K562 (cell line): ENCODE data around the gene CD151. TPM values are rescaled to one million over a fixed set of nuclear protein-coding genes. Genes with fewer than 3 reads are reported as not detected.

Experiments
- ASH1L ChIP-seq: fragments of 450-650 bp; IDR thresholded peaks from 2 replicates; pipeline ENCODE4 v1.6.1; 2018; ENCODE audit warnings: borderline replicate concordance, mild to moderate bottlenecking, low read depth; ENCODE audit not compliant: partially characterized antibody
- CCNT2 ChIP-seq: IDR thresholded peaks from 2 replicates; pipeline ENCODE4 v1.6.1; 2011; ENCODE audit warnings: borderline replicate concordance, low read depth, mild to moderate bottlenecking, moderate library complexity, mixed read lengths, low read length; ENCODE audit not compliant: insufficient read length; ENCODE audit errors: extremely low read depth
- CREBBP ChIP-seq: IDR thresholded peaks from one replicate; pipeline ENCODE4 v1.6.1; 2012; ENCODE audit warnings: low read depth, mild to moderate bottlenecking, control low read depth, inconsistent platforms, low read length
- FOXA3 ChIP-seq, 2 experiments: fragments of 450-650 bp in 1 of 2; sonication (generic) in 1 of 2; formaldehyde crosslinking; IDR thresholded peaks in 1 of 2; conservative IDR thresholded peaks in 1 of 2; 2 replicates each; pipeline versions ENCODE4 v1.4.0 to v1.8.0; 2020 to 2022; ENCODE audit warnings: mild to moderate bottlenecking in 2 of 2, missing genetic modification reagents in 1 of 2
- FOXK1 ChIP-seq: sonication (generic); formaldehyde crosslinking; IDR thresholded peaks from 2 replicates; pipeline ENCODE4 v1.8.0; 2022; ENCODE audit warnings: missing genetic modification reagents, mild to moderate bottlenecking, borderline replicate concordance
- HDAC1 ChIP-seq, 2 experiments: fragments of 450-650 bp; IDR thresholded peaks; 2 replicates each; pipeline ENCODE4 v1.6.1; 2016 to 2017; ENCODE audit warnings: inconsistent platforms in 1 of 2, mild to moderate bottlenecking in 1 of 2, moderate library complexity in 1 of 2
- HIVEP1 ChIP-seq: fragments of 250-450 bp; sonication (Bioruptor Pico); IDR thresholded peaks from 2 replicates; pipeline ENCODE4 v1.4.0; 2020; ENCODE audit warnings: mild to moderate bottlenecking
- MXD1 ChIP-seq: fragments of 250-450 bp; sonication (Bioruptor Pico); IDR thresholded peaks from 2 replicates; pipeline ENCODE4 v1.8.0; 2021; ENCODE audit warnings: borderline replicate concordance, mild to moderate bottlenecking, moderate library complexity; ENCODE audit not compliant: poor library complexity, severe bottlenecking
- NRF1 ChIP-seq, 2 experiments: fragments of 450-650 bp; IDR thresholded peaks in 1 of 2; conservative IDR thresholded peaks in 1 of 2; 2 replicates each; pipeline ENCODE4 v1.6.1; 2014; ENCODE audit warnings: mild to moderate bottlenecking in 2 of 2
- PHTF2 ChIP-seq: fragments of 250-450 bp; sonication (Bioruptor Pico); IDR thresholded peaks from 2 replicates; pipeline ENCODE4 v1.5.0; 2021; ENCODE audit warnings: mild to moderate bottlenecking
- TAF1 ChIP-seq: IDR thresholded peaks from 2 replicates; pipeline ENCODE4 v1.6.1; 2011; ENCODE audit warnings: mild to moderate bottlenecking, low read length, moderate library complexity; ENCODE audit not compliant: insufficient read depth, control insufficient read depth, severe bottlenecking; ENCODE audit errors: extremely low read depth
- TAL1 ChIP-seq: fragments of 450-650 bp; IDR thresholded peaks from 2 replicates; pipeline ENCODE4 v1.6.1; 2016; ENCODE audit warnings: mild to moderate bottlenecking
- ZBTB40 ChIP-seq, 2 experiments: fragments of 450-650 bp in 1 of 2; sonication (generic) in 1 of 2; formaldehyde crosslinking in 1 of 2; IDR thresholded peaks; 2 replicates each; pipeline versions ENCODE4 v1.7.1 to v1.9.0; 2016 to 2022; ENCODE audit warnings: inconsistent platforms in 1 of 2, mild to moderate bottlenecking in 1 of 2, missing genetic modification reagents in 1 of 2
- ZNF134 ChIP-seq: fragments of 250-450 bp; sonication (Bioruptor Pico); conservative IDR thresholded peaks from 2 replicates; pipeline ENCODE4 v1.4.0; 2020
- ZNF184 ChIP-seq: sonication (generic); formaldehyde crosslinking; IDR thresholded peaks from 2 replicates; pipeline ENCODE4 v1.5.0; 2020; ENCODE audit warnings: missing genetic modification reagents
- ZNF224 ChIP-seq: sonication (generic); formaldehyde crosslinking; IDR thresholded peaks from 2 replicates; pipeline ENCODE4 v1.8.0; 2022; ENCODE audit warnings: mild to moderate bottlenecking, missing genetic modification reagents
- ZNF408 ChIP-seq: fragments of 250-450 bp; sonication (Bioruptor Pico); IDR thresholded peaks from 2 replicates; pipeline ENCODE4 v1.4.0; 2020; ENCODE audit warnings: low read depth, mild to moderate bottlenecking, moderate library complexity
- polyA plus RNA-seq, 8 experiments: library from polyadenylated mRNA; depleted of rRNA in 4 of 8; stranded (reverse) in 5 of 8; unstranded in 3 of 8; fragments of >200 nt; fragmentation: Nextera tagmentation in 2 of 8; fragmentation: Illumina TruSeq in 1 of 8; extraction: Ambion mirVana in 2 of 8; extraction: Trizol in 1 of 8; gene quantifications; 2 replicates each; pipeline versions ENCODE4 v1.2.1 to v1.2.3, GENCODE V29; 2011 to 2014; ENCODE audit warnings: inconsistent platforms in 1 of 8, missing spikeins in 1 of 8
- total RNA-seq, 7 experiments: library from RNA; depleted of rRNA in 6 of 7; stranded (reverse); fragments of >200 nt in 6 of 7; fragmentation: Illumina TruSeq in 2 of 7; extraction: Trizol in 2 of 7; gene quantifications; 2 replicates each; pipeline versions ENCODE4 v1.2.1 to v1.2.3, GENCODE V29; 2011 to 2021; ENCODE audit warnings: low replicate concordance in 1 of 7

Gene CD151
- total and polyA plus RNA-seq, 9 of the 15 experiments (the other 6 are each of a cell fraction or from before 2014, with no cell fraction given): 2.3 to 187 (median 140) TPM

GRCh38 chr11:797296-798092, 35.3 kb upstream of the CD151 start (continued):
- TF ChIP-seq ZBTB40 (IDR thresholded peaks at IDR 0.05) (peak; percentile 22; the same call in 1 of the 2 replicates), ZBTB40 (CRISPR knock-in tag; IDR thresholded peaks at IDR 0.05) (peak; percentile 8; the same call in 1 of the 2 replicates), CREBBP (no peak), TAL1 (no peak), MXD1 (CRISPR knock-in tag) (peak; percentile 44), FOXA3 (CRISPR knock-in tag; conservative IDR thresholded peaks at IDR 0.05 in 1 of 2, IDR thresholded peaks at IDR 0.05 in 1 of 2) (peak in 1 of 2 experiments; percentile 78; a peak in 2 of 4 replicates), ASH1L (no peak), HDAC1 (IDR thresholded peaks at IDR 0.05) (peak in 1 of 2 experiments; percentile 85; a peak in 2 of 4 replicates), ZNF408 (CRISPR knock-in tag) (no peak), ZNF184 (CRISPR knock-in tag) (no peak), ZNF134 (CRISPR knock-in tag) (no peak), FOXK1 (CRISPR knock-in tag) (peak; percentile 32; the same call in 1 of the 2 replicates), NRF1 (conservative IDR thresholded peaks at IDR 0.05 in 1 of 2, IDR thresholded peaks at IDR 0.05 in 1 of 2) (peak; percentile 6 to 35; a peak in 1 of 4 replicates), TAF1 (no peak), CCNT2 (no peak), HIVEP1 (CRISPR knock-in tag) (no peak), PHTF2 (CRISPR knock-in tag) (no peak), ZNF224 (CRISPR knock-in tag) (no peak)
